Esophagus squamous epithelium (tissue), 4 donors: Measurements from ENCODE around the gene MC1R.

ENCODE experiments used
- POLR2A ChIP-seq, 4 donors: fragments of 450-650 bp; IDR thresholded peaks; one replicate each; pipeline ENCODE4 v1.6.1; 2017; ENCODE audit warnings: antibody characterized with exemption in 4 of 4, mild to moderate bottlenecking in 4 of 4, moderate library complexity in 3 of 4
- TF ChIP-seq, protein P1 (sequence below), 6 experiments: fragments of 450-650 bp in 4 of 6; fragments of 200-600 bp in 2 of 6; sonication (generic) in 2 of 6; IDR thresholded peaks; one replicate each; pipeline ENCODE4 v1.5.1; 2016 to 2019; ENCODE audit warnings: antibody characterized with exemption in 6 of 6, mild to moderate bottlenecking in 4 of 6, moderate library complexity in 4 of 6

DNA sequence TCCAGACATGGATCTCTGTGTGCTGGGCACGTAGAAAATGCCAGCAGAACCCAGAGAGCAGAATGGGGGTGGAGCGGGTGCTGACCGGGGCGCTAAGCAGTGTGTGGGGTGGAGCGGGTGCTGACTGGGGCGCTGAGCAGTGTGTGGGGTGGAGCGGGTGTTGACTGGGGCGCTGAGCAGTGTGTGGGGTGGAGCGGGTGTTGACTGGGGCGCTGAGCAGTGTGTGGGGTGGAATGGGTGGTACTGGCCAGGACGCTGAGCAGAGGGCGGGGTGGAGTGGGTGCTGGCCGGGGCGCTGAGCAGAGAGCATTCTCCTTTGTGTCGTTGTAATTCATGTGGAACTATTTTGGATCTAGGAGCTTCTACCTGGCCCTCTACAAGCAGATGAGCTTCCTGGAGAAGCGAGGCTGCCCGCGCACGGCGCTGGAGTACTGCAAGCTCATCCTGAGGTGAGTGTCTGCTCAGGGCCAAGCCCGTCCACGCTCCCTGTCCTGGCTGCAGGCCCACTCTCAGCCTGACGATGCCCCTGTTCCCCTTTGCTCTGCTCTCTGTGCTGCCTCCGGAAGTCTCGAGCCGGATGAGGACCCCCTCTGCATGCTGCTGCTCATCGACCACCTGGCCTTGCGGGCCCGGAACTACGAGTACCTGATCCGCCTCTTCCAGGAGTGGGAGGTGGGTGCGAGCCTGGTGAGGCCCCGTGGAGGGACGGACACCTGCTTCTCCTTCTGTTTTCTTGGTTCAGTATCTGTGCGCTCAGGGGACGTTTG is 20.3 kb upstream of the MC1R start:
- TF ChIP-seq, protein P1, sequence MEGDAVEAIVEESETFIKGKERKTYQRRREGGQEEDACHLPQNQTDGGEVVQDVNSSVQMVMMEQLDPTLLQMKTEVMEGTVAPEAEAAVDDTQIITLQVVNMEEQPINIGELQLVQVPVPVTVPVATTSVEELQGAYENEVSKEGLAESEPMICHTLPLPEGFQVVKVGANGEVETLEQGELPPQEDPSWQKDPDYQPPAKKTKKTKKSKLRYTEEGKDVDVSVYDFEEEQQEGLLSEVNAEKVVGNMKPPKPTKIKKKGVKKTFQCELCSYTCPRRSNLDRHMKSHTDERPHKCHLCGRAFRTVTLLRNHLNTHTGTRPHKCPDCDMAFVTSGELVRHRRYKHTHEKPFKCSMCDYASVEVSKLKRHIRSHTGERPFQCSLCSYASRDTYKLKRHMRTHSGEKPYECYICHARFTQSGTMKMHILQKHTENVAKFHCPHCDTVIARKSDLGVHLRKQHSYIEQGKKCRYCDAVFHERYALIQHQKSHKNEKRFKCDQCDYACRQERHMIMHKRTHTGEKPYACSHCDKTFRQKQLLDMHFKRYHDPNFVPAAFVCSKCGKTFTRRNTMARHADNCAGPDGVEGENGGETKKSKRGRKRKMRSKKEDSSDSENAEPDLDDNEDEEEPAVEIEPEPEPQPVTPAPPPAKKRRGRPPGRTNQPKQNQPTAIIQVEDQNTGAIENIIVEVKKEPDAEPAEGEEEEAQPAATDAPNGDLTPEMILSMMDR (IDR thresholded peaks at IDR 0.05), result no peak
- TF ChIP-seq POLR2A (IDR thresholded peaks at IDR 0.05), result no peak
